Glutamatergic neuron (in vitro differentiated cells): ENCODE results near the gene DBNDD2. TPM values are rescaled to one million over a fixed set of nuclear protein-coding genes. Genes with fewer than 3 reads are reported as not detected.

Experiments used
- DNase-seq: peaks from one replicate; pipeline ENCODE4 v3.0.0; 2022
- H3K27ac Mint-ChIP-seq: one replicate; pipeline ENCODE4 v1.8.0; 2020; ENCODE audit warnings: mild to moderate bottlenecking, mixed read lengths, inconsistent platforms; ENCODE audit not compliant: unreplicated experiment
- H3K27me3 Mint-ChIP-seq: one replicate; pipeline ENCODE4 v1.8.0; 2020; ENCODE audit warnings: mild to moderate bottlenecking, moderate library complexity, mixed read lengths, inconsistent platforms; ENCODE audit not compliant: unreplicated experiment
- H3K36me3 Mint-ChIP-seq: one replicate; pipeline ENCODE4 v1.8.0; 2020; ENCODE audit warnings: mild to moderate bottlenecking, mixed read lengths, inconsistent platforms; ENCODE audit not compliant: unreplicated experiment
- H3K4me1 Mint-ChIP-seq: one replicate; pipeline ENCODE4 v1.8.0; 2020; ENCODE audit warnings: mild to moderate bottlenecking, low read depth, mixed read lengths, inconsistent platforms; ENCODE audit not compliant: unreplicated experiment
- H3K4me3 Mint-ChIP-seq: one replicate; pipeline ENCODE4 v1.8.0; 2020; ENCODE audit warnings: mild to moderate bottlenecking, mixed read lengths, inconsistent platforms; ENCODE audit not compliant: unreplicated experiment
- H3K9me3 Mint-ChIP-seq: one replicate; pipeline ENCODE4 v1.8.0; 2020; ENCODE audit warnings: mild to moderate bottlenecking, moderate library complexity, mixed read lengths, inconsistent platforms; ENCODE audit not compliant: unreplicated experiment
- total RNA-seq: library from RNA; stranded (reverse); fragmentation: NEBNext Ultra II Directional; extraction: Animal tissue kit (Norgen Biotek cat#: 25700); gene quantifications from one replicate; pipeline ENCODE4 v1.2.1, GENCODE V29; 2021; ENCODE audit not compliant: unreplicated experiment
- TF ChIP-seq, protein P1 (sequence below): fragments of 200-600 bp; sonication (generic); IDR thresholded peaks from one replicate; pipeline ENCODE4 v1.5.0; 2021; ENCODE audit not compliant: partially characterized antibody, unreplicated experiment

DBNDD2 gene
- total RNA-seq, 1 donor from 2014 or later = 4.1 TPM

DNA sequence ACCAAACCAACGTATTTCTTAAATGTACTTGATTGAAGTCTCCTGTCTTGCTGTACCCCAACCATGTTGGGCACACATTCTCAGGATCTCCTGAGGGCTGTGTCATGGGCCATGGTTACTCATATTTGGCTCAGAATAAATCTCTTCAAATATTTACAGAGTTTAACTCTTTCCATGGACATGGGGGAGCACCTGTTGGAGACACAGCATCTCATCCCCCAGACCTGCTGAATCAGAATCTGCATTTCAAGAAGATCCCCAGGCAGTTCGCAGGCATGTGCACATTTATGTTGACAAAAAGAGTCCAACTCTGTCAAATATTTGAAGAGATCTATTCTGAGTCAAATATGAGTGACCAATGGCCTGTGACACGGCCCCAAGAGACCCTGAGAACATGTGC lies 32.3 kb downstream of the DBNDD2 start:
- no peaks in the 10 kb centered on the region for H3K9me3 Mint-ChIP-seq
- H3K4me3 Mint-ChIP-seq = no peak overlapping the region
- peaks cover 1% of the 10 kb centered on the region for H3K27me3 Mint-ChIP-seq
- H3K27ac Mint-ChIP-seq = no peak overlapping the region
- TF ChIP-seq, protein P1, sequence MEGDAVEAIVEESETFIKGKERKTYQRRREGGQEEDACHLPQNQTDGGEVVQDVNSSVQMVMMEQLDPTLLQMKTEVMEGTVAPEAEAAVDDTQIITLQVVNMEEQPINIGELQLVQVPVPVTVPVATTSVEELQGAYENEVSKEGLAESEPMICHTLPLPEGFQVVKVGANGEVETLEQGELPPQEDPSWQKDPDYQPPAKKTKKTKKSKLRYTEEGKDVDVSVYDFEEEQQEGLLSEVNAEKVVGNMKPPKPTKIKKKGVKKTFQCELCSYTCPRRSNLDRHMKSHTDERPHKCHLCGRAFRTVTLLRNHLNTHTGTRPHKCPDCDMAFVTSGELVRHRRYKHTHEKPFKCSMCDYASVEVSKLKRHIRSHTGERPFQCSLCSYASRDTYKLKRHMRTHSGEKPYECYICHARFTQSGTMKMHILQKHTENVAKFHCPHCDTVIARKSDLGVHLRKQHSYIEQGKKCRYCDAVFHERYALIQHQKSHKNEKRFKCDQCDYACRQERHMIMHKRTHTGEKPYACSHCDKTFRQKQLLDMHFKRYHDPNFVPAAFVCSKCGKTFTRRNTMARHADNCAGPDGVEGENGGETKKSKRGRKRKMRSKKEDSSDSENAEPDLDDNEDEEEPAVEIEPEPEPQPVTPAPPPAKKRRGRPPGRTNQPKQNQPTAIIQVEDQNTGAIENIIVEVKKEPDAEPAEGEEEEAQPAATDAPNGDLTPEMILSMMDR = no peak
- no peak for DNase-seq
- no peaks in the 10 kb centered on the region for H3K4me1 Mint-ChIP-seq
- H3K36me3 Mint-ChIP-seq = no peaks in the 10 kb centered on the region

- H3K36me3 Mint-ChIP-seq = no peaks in the 10 kb centered on the region
- TF ChIP-seq, protein P1 = no peak
- H3K4me3 Mint-ChIP-seq = no peak overlapping the region
- peaks cover 1% of the 10 kb centered on the region for H3K27me3 Mint-ChIP-seq
- no peaks in the 10 kb centered on the region for H3K4me1 Mint-ChIP-seq
- DNase-seq = no peak
- no peaks in the 10 kb centered on the region for H3K9me3 Mint-ChIP-seq
- H3K27ac Mint-ChIP-seq = no peak overlapping the region
Observed at GRCh38 chr20:45440891-45441685, 33.0 kb downstream of the DBNDD2 start.

DNA sequence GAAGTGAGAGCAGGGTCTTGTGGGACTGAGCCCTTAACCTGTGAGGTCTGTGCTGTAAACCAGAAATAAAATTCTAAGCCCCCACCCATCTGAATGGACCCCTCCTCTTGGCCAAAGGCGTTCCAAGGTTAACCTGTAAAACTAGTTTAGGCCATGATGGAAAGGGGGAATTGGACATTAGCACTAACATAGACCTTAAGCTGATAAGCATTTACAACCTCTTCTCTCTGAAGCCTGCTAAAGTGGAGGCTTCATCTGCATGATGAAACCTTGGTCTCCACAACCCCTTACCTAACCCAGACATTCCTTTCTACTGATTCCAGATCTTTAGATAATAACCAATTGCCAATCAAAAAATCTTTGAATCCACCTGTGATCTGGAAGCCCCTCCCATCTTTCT lies 33.7 kb downstream of the DBNDD2 start:
- H3K4me3 Mint-ChIP-seq = no peak overlapping the region
- H3K27me3 Mint-ChIP-seq = peaks cover 1% of the 10 kb centered on the region
- no peaks in the 10 kb centered on the region for H3K36me3 Mint-ChIP-seq
- no peak for DNase-seq
- H3K27ac Mint-ChIP-seq = no peak overlapping the region
- H3K9me3 Mint-ChIP-seq = no peaks in the 10 kb centered on the region
- no peaks in the 10 kb centered on the region for H3K4me1 Mint-ChIP-seq
- TF ChIP-seq, protein P1 = no peak

- H3K4me3 Mint-ChIP-seq = no peak overlapping the region
- DNase-seq = no peak
- TF ChIP-seq, protein P1 = no peak
- H3K9me3 Mint-ChIP-seq = peaks cover 2% of the 10 kb centered on the region
- no peaks in the 10 kb centered on the region for H3K4me1 Mint-ChIP-seq
- H3K36me3 Mint-ChIP-seq = no peaks in the 10 kb centered on the region
- peaks cover 1% of the 10 kb centered on the region for H3K27me3 Mint-ChIP-seq
- no peak overlapping the region for H3K27ac Mint-ChIP-seq
Observed at GRCh38 chr20:45444050-45444449, 36.0 kb downstream of the DBNDD2 start.

DNA sequence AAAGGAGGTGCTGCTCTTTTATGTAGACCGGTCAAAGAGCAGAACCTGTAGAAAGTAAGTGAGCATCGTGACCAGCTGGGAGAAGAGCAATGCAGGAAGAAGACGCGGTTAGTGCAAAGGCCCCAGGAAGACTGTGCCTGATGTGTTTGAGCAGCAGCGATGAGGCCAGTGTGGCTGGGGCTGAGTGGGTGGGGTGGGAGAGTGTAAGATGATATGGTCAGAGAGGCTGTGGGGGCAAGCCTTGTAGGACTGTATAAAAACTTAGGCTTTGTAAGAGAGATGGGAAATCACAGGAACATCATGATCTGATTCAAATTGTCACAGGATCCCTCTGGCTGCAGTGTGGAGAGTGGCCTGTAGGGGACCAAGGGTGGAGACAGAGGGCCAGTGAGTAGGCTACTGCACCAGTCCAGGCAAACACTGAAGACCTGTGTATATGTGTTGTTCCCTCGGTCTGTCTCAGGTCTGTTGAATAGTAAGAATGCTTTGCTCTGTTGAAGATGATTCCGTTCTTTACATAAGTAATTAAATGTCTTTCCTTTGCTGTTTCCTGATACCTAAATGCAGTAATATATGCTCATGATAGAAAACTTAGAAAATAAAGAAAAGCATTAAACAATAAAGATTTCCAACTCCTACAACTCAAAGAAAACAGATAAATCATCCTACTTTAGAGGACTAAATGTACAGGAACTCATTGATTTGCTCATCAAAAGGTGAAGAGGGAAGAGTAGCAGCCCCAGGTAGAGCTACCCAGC lies 37.9 kb downstream of the DBNDD2 start:
- Mint-ChIP-seq H3K4me3 (no peak overlapping the region), H3K4me1 (peaks cover 4% of the 10 kb centered on the region)

More for the DNA sequence above, 37.9 kb downstream of the DBNDD2 start:
- peak; percentile 85 for DNase-seq
- Mint-ChIP-seq H3K9me3 (peaks cover 2% of the 10 kb centered on the region), H3K27ac (no peak overlapping the region), H3K36me3 (no peaks in the 10 kb centered on the region), H3K27me3 (peaks cover 1% of the 10 kb centered on the region)
- TF ChIP-seq, protein P1 = peak; percentile 86
